Transverse colon (tissue), 4 donors: ENCODE results near the gene ZBTB7A.

Experiments used
- EP300 ChIP-seq: sonication (generic); formaldehyde crosslinking; IDR thresholded peaks from one replicate; pipeline ENCODE4 v1.6.1; 2017; ENCODE audit warnings: antibody characterized with exemption, low read depth
- POLR2A ChIP-seq: fragments of 450-650 bp; IDR thresholded peaks from one replicate; pipeline ENCODE4 v1.6.1; 2016; ENCODE audit warnings: antibody characterized with exemption, mild to moderate bottlenecking, moderate library complexity
- POLR2AphosphoS5 ChIP-seq, 3 donors: sonication (generic); formaldehyde crosslinking; IDR thresholded peaks; one replicate each; pipeline ENCODE4 v1.6.1; 2016; ENCODE audit warnings: antibody characterized with exemption in 3 of 3
- TF ChIP-seq, protein P1 (sequence below), 5 experiments: fragments of 200-600 bp in 3 of 5; fragments of 450-650 bp in 2 of 5; sonication (generic) in 3 of 5; IDR thresholded peaks; 1 replicate in 2 of 5; 2 replicates in 3 of 5; pipeline ENCODE4 v1.5.1; 2016 to 2017; ENCODE audit warnings: antibody characterized with exemption in 5 of 5, inconsistent platforms in 3 of 5, mild to moderate bottlenecking in 2 of 5, moderate library complexity in 1 of 5

DNA sequence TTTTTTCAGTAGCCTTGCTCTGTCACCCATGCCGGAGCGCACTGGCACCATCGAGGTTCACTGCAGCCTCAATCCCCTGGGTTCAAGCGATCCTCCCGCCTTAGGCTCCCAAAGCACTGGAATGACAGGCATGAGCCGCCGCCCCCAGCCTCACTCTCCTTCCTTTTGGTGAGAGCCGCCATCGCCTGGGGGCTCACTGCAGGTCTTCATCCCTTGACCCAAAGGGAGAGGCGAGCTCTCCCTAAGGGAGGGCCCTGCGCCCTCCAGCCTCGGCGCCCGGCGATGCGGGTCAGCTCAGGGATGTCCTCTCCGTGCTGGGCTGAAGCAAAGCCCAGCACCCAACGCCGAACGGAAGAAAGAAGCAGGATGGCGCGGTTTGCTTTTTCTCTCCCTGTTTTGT, 23.2 kb upstream of the ZBTB7A start:
- TF ChIP-seq POLR2AphosphoS5 (IDR thresholded peaks at IDR 0.05) (no peak), POLR2A (no peak), EP300 (no peak)
- TF ChIP-seq, protein P1, sequence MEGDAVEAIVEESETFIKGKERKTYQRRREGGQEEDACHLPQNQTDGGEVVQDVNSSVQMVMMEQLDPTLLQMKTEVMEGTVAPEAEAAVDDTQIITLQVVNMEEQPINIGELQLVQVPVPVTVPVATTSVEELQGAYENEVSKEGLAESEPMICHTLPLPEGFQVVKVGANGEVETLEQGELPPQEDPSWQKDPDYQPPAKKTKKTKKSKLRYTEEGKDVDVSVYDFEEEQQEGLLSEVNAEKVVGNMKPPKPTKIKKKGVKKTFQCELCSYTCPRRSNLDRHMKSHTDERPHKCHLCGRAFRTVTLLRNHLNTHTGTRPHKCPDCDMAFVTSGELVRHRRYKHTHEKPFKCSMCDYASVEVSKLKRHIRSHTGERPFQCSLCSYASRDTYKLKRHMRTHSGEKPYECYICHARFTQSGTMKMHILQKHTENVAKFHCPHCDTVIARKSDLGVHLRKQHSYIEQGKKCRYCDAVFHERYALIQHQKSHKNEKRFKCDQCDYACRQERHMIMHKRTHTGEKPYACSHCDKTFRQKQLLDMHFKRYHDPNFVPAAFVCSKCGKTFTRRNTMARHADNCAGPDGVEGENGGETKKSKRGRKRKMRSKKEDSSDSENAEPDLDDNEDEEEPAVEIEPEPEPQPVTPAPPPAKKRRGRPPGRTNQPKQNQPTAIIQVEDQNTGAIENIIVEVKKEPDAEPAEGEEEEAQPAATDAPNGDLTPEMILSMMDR (IDR thresholded peaks at IDR 0.05), result no peak
